ENCODE measurements around the gene STAG1. TPM values are rescaled to one million over a fixed set of nuclear protein-coding genes. Genes with fewer than 3 reads are reported as not detected.
"Not testable (repeated sequence)": the region's sequence is repeated elsewhere in the genome, so short reads cannot be mapped to it uniquely, and the experiment has no call there.

The STAG1 gene
- total RNA-seq, 4 donors from 2014 or later, result 39.3 to 53.3 (median 51.3) TPM

- no peak for ATAC-seq
- Histone ChIP-seq H3K27ac (no peak overlapping the region), H3K4me3 (no peak overlapping the region), H3K27me3 (no peaks in the 10 kb centered on the region), H3K9me3 (no peaks in the 10 kb centered on the region), H3K4me1 (no peaks in the 10 kb centered on the region), H3K36me3 (peaks cover 0 to 22% of the 10 kb centered on the region in 2 donors)
- TF ChIP-seq, protein P1, sequence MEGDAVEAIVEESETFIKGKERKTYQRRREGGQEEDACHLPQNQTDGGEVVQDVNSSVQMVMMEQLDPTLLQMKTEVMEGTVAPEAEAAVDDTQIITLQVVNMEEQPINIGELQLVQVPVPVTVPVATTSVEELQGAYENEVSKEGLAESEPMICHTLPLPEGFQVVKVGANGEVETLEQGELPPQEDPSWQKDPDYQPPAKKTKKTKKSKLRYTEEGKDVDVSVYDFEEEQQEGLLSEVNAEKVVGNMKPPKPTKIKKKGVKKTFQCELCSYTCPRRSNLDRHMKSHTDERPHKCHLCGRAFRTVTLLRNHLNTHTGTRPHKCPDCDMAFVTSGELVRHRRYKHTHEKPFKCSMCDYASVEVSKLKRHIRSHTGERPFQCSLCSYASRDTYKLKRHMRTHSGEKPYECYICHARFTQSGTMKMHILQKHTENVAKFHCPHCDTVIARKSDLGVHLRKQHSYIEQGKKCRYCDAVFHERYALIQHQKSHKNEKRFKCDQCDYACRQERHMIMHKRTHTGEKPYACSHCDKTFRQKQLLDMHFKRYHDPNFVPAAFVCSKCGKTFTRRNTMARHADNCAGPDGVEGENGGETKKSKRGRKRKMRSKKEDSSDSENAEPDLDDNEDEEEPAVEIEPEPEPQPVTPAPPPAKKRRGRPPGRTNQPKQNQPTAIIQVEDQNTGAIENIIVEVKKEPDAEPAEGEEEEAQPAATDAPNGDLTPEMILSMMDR (IDR thresholded peaks at IDR 0.05), result no peak
- 85 to 89% methylated on average over 6 of the region's 6 CpGs for WGBS, 2 donors (ENCODE audit: low coverage in 1 of 2)
Observed at GRCh38 chr3:136380530-136380929, 371.6 kb downstream of the STAG1 start.

GRCh38 chr3:136378011-136378410 is 374.2 kb downstream of the STAG1 start:
- ATAC-seq, result no peak
- Histone ChIP-seq H3K4me1 (no peaks in the 10 kb centered on the region), H3K27ac (no peak overlapping the region), H3K27me3 (no peaks in the 10 kb centered on the region), H3K9me3 (no peaks in the 10 kb centered on the region), H3K4me3 (no peak overlapping the region), H3K36me3 (peaks cover 0 to 22% of the 10 kb centered on the region in 2 donors)
- TF ChIP-seq, protein P1 (IDR thresholded peaks at IDR 0.05), result no peak
- no peak for TF ChIP-seq POLR2A (IDR thresholded peaks at IDR 0.05)
- no peak for TF ChIP-seq EP300 (IDR thresholded peaks at IDR 0.05)
- no peak for TF ChIP-seq POLR2AphosphoS5 (IDR thresholded peaks at IDR 0.05)
- 23 to 30% methylated on average over 1 of the region's 1 CpG for WGBS, 2 donors (ENCODE audit: low coverage in 1 of 2)

DNA sequence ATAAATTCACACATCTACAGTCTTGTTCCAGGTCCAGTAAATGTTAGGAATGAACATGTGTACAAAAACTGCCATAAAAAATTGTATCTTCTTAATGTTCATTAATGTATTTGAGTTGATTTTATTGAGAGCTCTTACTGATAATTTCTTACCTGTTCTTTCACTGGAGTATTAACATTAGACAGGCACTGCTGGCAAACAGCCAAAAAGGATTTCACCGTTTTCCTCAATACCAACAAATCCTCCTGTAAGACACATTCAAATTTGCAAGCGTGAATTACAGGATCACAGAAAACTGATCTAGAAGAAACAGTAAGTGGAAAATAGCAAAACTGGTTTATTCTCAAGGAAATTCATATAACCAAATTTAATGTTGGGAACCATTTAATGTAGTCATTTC is 374.7 kb downstream of the STAG1 start:
- whole genome bisulfite sequencing, 2 donors (ENCODE audit: low coverage in 1 of 2), result 56% methylated on average over 2 of the region's 2 CpGs; no CpG with 5 or more reads in 1 of the 2 donors
- ATAC-seq, result no peak
- TF ChIP-seq POLR2AphosphoS5 (IDR thresholded peaks at IDR 0.05), result no peak
- no peak for TF ChIP-seq POLR2A (IDR thresholded peaks at IDR 0.05)
- TF ChIP-seq, protein P1 (IDR thresholded peaks at IDR 0.05), result no peak
- no peak for TF ChIP-seq EP300 (IDR thresholded peaks at IDR 0.05)

GRCh38 chr3:136375800-136376199 is 376.4 kb downstream of the STAG1 start:
- not testable (repeated sequence) for H3K9me3 ChIP-seq, H3K27ac ChIP-seq, H3K4me1 ChIP-seq, ATAC-seq, H3K4me3 ChIP-seq, H3K27me3 ChIP-seq
- 95 to 100% methylated on average over 1 to 5 of the region's 5 CpGs for WGBS, 2 donors (ENCODE audit: low coverage in 1 of 2)
- H3K36me3 ChIP-seq, result peaks cover 0 to 20% of the 10 kb centered on the region in 2 donors

More for the DNA sequence above, 374.7 kb downstream of the STAG1 start:
- Histone ChIP-seq H3K27ac (no peak overlapping the region), H3K27me3 (no peaks in the 10 kb centered on the region), H3K9me3 (no peaks in the 10 kb centered on the region), H3K4me3 (no peak overlapping the region), H3K36me3 (peaks cover 0 to 22% of the 10 kb centered on the region in 2 donors), H3K4me1 (no peaks in the 10 kb centered on the region)

DNA sequence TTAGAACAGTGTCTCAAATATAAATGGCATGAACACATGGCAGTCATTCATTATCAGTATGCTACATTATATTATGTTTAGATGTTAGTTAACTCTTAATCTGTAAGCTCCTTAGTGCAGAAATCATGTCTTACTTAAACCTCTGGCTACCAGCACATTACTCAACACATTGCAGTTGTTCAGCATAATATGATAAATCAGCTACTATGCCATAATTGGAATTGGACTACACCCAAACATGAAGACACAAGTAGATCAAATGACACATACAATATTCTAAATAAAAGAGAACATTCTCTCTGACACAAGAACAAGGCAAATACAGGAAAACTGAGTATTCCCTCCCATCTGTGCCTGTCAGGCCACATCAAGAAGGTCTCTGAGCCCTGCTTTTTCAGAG is 385.9 kb downstream of the STAG1 start:
- Histone ChIP-seq H3K4me3 (no peak overlapping the region), H3K27ac (no peak overlapping the region), H3K36me3 (peaks cover 0 to 34% of the 10 kb centered on the region in 2 donors), H3K4me1 (no peaks in the 10 kb centered on the region), H3K27me3 (no peaks in the 10 kb centered on the region), H3K9me3 (no peaks in the 10 kb centered on the region)
- no peak for ATAC-seq
- TF ChIP-seq POLR2A (IDR thresholded peaks at IDR 0.05) (no peak), POLR2AphosphoS5 (IDR thresholded peaks at IDR 0.05) (no peak)
- TF ChIP-seq, protein P1 (IDR thresholded peaks at IDR 0.05), result no peak
